Activated B cell treated with CpG ODN at 0.5 μM for 24 hours (primary cell): ENCODE measurements around the gene ABCC6. TPM values are rescaled to one million over a fixed set of nuclear protein-coding genes. Genes with fewer than 3 reads are reported as not detected.
"Not testable (repeated sequence)": the region's sequence is repeated elsewhere in the genome, so short reads cannot be mapped to it uniquely, and the experiment has no call there.

Experiments
- ATAC-seq: fragments of 200-7000 bp; cut with Tn5 transposase; one replicate; pipeline ENCODE4 v1.10.0; 2021; ENCODE audit warnings: low read depth, mild to moderate bottlenecking, moderate library complexity
- CTCF ChIA-PET: fragments of 350-600 bp; sonication (Branson Sonifier 250); formaldehyde crosslinking; loops from one replicate; lab custom pipeline; 2021; ENCODE audit warnings: antibody characterized with exemption; lab: Charles Lee
- POLR2A ChIA-PET: fragments of 350-600 bp; sonication (Branson Sonifier 250); formaldehyde crosslinking; loops from one replicate; lab custom pipeline; 2021; ENCODE audit warnings: antibody characterized with exemption; lab: Charles Lee
- DNase-seq: peaks from one replicate; pipeline ENCODE4 v3.0.0; 2022
- H3K27ac Mint-ChIP-seq: one replicate; pipeline ENCODE4 v1.8.0; 2020; ENCODE audit warnings: mixed read lengths
- H3K27me3 Mint-ChIP-seq: one replicate; pipeline ENCODE4 v1.8.0; 2021; ENCODE audit warnings: mixed read lengths
- H3K36me3 Mint-ChIP-seq: one replicate; pipeline ENCODE4 v1.8.0; 2021; ENCODE audit warnings: low read depth, mixed read lengths
- H3K4me1 Mint-ChIP-seq: one replicate; pipeline ENCODE4 v1.8.0; 2021; ENCODE audit warnings: mixed read lengths
- H3K4me3 Mint-ChIP-seq: one replicate; pipeline ENCODE4 v1.8.0; 2020; ENCODE audit warnings: mild to moderate bottlenecking, mixed read lengths
- H3K9me3 Mint-ChIP-seq: one replicate; pipeline ENCODE4 v1.8.0; 2020; ENCODE audit warnings: mixed read lengths
- intact Hi-C: fragments of 100-400 bp; cut with micrococcal nuclease; formaldehyde crosslinking; loops from one replicate; pipeline ENCODE4 v1.15.1; 2024
- total RNA-seq: library from RNA; stranded (reverse); gene quantifications from 2 replicates; pipeline ENCODE4 v1.2.3, GENCODE V29; 2022
- TF ChIP-seq, protein P1 (sequence below): fragments of 200-600 bp; IDR thresholded peaks from one replicate; pipeline ENCODE4 v1.8.0; 2022; ENCODE audit warnings: antibody characterized with exemption, mild to moderate bottlenecking

The ABCC6 gene
- total RNA-seq, 1 donor from 2014 or later = not detected

DNA sequence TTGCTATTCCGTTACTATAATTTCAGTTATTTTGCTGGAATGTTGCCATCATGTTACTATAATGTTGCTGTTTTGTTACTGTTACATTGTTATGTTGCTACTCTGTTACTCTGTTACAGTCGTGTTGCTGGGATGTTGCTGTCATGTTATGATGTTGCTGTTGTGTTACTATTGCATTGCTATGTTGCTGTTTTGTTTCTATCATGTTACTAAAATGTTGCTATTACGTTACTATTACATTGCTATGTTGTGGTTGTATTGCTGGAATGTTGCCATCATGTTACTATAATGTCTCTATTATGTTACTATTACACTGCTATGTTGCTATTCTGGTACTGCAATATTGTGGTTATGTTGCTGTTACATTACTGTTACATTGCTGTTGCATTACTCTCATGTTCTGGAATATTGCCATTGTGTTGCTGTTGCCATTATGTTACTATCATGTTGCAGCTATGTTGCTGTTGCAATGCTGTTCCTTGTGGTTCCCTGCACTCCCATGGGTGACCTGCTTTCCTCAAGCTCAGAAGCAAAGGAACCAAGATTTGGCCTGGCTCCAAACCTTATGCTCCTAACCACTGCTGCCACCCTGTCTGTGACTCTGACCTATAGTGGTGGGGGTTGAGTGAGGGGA, 64.4 kb downstream of the ABCC6 start:
- ATAC-seq (no peak), DNase-seq (no peak)
- ChIA-PET POLR2A (no interaction called here), CTCF (no interaction called here)
- H3K36me3 Mint-ChIP-seq = peaks cover 5% of the 10 kb centered on the region
- peaks cover 18% of the 10 kb centered on the region for H3K9me3 Mint-ChIP-seq
- TF ChIP-seq, protein P1, sequence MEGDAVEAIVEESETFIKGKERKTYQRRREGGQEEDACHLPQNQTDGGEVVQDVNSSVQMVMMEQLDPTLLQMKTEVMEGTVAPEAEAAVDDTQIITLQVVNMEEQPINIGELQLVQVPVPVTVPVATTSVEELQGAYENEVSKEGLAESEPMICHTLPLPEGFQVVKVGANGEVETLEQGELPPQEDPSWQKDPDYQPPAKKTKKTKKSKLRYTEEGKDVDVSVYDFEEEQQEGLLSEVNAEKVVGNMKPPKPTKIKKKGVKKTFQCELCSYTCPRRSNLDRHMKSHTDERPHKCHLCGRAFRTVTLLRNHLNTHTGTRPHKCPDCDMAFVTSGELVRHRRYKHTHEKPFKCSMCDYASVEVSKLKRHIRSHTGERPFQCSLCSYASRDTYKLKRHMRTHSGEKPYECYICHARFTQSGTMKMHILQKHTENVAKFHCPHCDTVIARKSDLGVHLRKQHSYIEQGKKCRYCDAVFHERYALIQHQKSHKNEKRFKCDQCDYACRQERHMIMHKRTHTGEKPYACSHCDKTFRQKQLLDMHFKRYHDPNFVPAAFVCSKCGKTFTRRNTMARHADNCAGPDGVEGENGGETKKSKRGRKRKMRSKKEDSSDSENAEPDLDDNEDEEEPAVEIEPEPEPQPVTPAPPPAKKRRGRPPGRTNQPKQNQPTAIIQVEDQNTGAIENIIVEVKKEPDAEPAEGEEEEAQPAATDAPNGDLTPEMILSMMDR = no peak
- H3K4me3 Mint-ChIP-seq = no peak overlapping the region
- peaks cover 10% of the 10 kb centered on the region for H3K27me3 Mint-ChIP-seq
- intact Hi-C loops = no loop called here
- no peaks in the 10 kb centered on the region for H3K4me1 Mint-ChIP-seq
- H3K27ac Mint-ChIP-seq = no peak overlapping the region

DNA sequence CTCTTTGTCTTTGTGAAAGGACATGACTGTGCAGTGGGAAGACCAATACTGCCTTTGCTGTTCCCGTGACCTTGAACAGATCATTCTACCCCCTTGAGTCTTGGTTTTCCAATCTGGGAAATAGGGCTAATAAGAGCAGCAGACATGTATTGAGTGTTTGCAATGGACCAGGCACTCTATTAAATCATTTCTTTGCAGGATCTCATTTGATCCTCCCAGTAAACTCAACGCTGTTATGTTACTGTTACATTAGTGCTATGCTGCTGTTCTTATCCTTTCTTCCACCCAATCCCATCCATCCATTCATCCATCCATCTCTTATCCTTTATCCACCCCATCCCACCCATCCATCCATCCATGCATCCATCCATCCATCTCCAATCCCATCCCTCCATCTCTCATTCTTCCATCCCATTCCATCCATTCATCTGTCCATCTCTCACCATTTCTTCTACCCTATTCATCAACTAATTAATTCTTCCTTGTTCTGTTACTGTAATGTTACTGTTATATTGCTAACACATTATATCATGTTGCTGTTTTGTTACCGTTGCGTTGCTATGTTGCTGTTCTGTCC, 65.1 kb downstream of the ABCC6 start:
- Mint-ChIP-seq H3K9me3 (peaks cover 18% of the 10 kb centered on the region), H3K36me3 (peaks cover 5% of the 10 kb centered on the region), H3K4me3 (no peak overlapping the region), H3K27me3 (peaks cover 10% of the 10 kb centered on the region), H3K27ac (no peak overlapping the region), H3K4me1 (no peaks in the 10 kb centered on the region)
- ChIA-PET POLR2A (no interaction called here), CTCF (no interaction called here)
- DNase-seq (no peak), ATAC-seq (no peak)
- TF ChIP-seq, protein P1 = no peak
- intact Hi-C loops = no loop called here

DNA sequence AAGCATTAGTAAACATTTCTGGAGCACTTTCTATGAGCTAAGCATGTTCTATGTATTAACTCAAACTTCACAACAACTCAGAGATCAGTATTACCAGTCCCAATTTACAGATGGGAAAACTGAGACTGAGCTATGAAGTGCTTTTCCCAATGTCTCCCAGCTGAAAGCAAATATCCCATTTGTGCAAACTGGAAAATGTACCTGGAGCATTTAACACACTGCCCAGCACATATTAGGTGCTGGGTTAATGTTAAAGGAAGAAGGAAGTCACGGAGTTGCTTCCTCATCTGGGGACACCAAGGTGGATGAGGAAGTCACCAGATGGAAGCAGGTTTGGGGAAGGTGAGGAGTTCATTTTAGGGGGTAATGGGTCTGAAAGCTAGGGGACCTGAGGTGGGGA, 66.1 kb downstream of the ABCC6 start:
- H3K27me3 Mint-ChIP-seq = peaks cover 7% of the 10 kb centered on the region
- no peak overlapping the region for H3K4me3 Mint-ChIP-seq
- POLR2A ChIA-PET = no interaction called here
- no peak for DNase-seq
- no peak overlapping the region for H3K27ac Mint-ChIP-seq
- ATAC-seq = no peak
- CTCF ChIA-PET = no interaction called here
- H3K9me3 Mint-ChIP-seq = peaks cover 18% of the 10 kb centered on the region
- H3K4me1 Mint-ChIP-seq = no peaks in the 10 kb centered on the region
- H3K36me3 Mint-ChIP-seq = peaks cover 5% of the 10 kb centered on the region
- intact Hi-C loops = no loop called here
- TF ChIP-seq, protein P1 = no peak

DNA sequence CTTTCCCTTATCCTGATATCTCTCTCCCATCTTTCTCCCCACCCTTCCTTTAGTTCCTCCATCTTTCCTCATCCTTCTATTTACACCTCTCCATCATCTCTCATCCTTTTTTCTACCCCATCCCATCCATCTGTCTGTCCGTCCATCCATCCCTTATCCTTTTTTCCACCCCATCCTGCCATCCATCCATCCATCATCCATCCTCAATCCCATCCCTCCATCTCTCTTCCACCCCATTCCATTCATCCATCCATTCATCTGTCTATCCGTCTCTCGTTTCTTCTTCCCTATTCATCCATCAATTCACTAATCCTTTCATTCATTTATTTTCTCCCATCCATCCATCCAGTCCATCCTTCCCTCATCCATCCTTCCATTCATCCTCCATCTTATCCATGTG, 68.1 kb downstream of the ABCC6 start:
- POLR2A ChIA-PET = no interaction called here

DNA sequence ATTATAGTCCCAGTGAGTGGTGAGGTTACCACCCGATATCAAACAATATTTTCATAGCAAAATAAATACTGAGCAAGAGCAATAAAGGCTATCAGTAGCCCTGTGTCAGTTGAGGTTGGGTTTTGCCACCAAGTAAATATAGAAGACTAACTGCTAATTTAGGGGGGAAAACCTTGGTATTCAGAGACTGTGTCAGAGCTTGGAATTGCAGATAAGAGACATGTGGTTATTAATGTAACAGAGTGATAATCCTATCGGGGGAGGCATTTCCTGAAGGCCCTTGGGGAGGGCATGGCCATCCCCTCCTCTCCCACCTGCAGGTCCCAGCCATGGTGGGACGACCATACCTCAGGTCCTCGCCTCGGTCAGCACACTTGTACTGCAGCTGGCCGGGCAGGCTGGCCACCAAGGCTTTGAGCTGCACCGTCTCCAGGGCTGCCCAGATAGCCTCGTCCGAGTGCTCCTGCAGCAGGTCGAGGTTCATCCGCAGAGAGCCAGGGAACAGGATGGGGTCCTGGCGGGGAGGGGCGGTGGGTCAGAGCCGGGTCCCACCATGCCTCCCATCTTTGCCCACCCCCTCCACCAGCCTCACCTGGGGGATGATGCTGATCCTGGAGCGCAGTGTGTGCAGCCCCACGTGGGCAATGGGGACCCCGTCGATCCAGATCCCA, 68.9 kb downstream of the ABCC6 start:
- no peaks in the 10 kb centered on the region for H3K36me3 Mint-ChIP-seq
- H3K4me1 Mint-ChIP-seq = no peaks in the 10 kb centered on the region
- intact Hi-C loops = no loop called here
- ChIA-PET POLR2A (no interaction called here), CTCF (no interaction called here)
- H3K9me3 Mint-ChIP-seq = peaks cover 18% of the 10 kb centered on the region
- TF ChIP-seq, protein P1 = no peak
- H3K27me3 Mint-ChIP-seq = no peaks in the 10 kb centered on the region
- no peak overlapping the region for H3K27ac Mint-ChIP-seq
- no peak overlapping the region for H3K4me3 Mint-ChIP-seq
- no peak for DNase-seq
- no peak for ATAC-seq

More for the DNA sequence above, 68.1 kb downstream of the ABCC6 start:
- intact Hi-C loops = no loop called here
- ATAC-seq = no peak
- H3K4me3 Mint-ChIP-seq = no peak overlapping the region
- no peaks in the 10 kb centered on the region for H3K27me3 Mint-ChIP-seq
- peaks cover 4% of the 10 kb centered on the region for H3K36me3 Mint-ChIP-seq
- H3K27ac Mint-ChIP-seq = no peak overlapping the region
- no peak for DNase-seq
- peaks cover 18% of the 10 kb centered on the region for H3K9me3 Mint-ChIP-seq
- H3K4me1 Mint-ChIP-seq = no peaks in the 10 kb centered on the region
- CTCF ChIA-PET = no interaction called here
- TF ChIP-seq, protein P1 = no peak

DNA sequence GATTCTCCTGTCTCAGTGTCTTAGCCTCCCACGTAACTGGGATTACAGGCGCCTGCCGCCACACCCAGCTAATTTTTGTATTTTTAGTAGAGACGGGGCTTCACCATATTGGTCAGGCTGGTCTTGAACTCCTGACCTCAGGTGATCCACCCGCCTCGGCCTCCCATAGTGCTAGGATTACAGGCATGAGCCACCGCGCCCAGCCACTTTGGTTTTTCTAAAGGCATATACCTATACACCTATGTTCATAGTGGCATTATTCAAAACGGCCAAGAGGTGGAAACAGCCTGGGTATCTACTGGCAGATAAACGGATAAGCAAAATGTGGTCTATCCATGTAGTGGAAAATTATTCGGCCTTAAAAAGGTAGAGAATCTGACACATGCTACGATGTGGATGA, 70.3 kb downstream of the ABCC6 start:
- H3K27ac Mint-ChIP-seq, intact Hi-C loops, H3K4me1 Mint-ChIP-seq, H3K4me3 Mint-ChIP-seq, H3K36me3 Mint-ChIP-seq, ATAC-seq, POLR2A ChIA-PET, H3K27me3 Mint-ChIP-seq, DNase-seq, CTCF ChIA-PET, H3K9me3 Mint-ChIP-seq: not testable (repeated sequence)
